Neural progenitor cell (in vitro differentiated cells): ENCODE data around the gene LYRM4. TPM values are rescaled to one million over a fixed set of nuclear protein-coding genes. Genes with fewer than 3 reads are reported as not detected.

ENCODE experiments used
- DNase-seq: peaks from one replicate; pipeline ENCODE4 v3.0.0-alpha.2; 2016; ENCODE audit warnings: low spot score
- H2AFZ ChIP-seq: fragments of 200-600 bp; sonication (generic); replicated peaks from 2 replicates; pipeline ENCODE4 v1.6.1; 2016; ENCODE audit warnings: antibody characterized with exemption
- H3F3A ChIP-seq: fragments of 200-600 bp; sonication (generic); 2 replicates; pipeline ENCODE4 v1.6.1; 2016; ENCODE audit warnings: antibody characterized with exemption, low read depth
- H3K27ac ChIP-seq: fragments of 200-600 bp; sonication (generic); 2 replicates; pipeline ENCODE4 v1.5.1; 2016; ENCODE audit warnings: mild to moderate bottlenecking
- H3K27me3 ChIP-seq: fragments of 200-600 bp; sonication (generic); 2 replicates; pipeline ENCODE4 v1.6.1; 2016; ENCODE audit warnings: mild to moderate bottlenecking, moderate library complexity
- H3K36me3 ChIP-seq: fragments of 200-600 bp; sonication (generic); 2 replicates; pipeline ENCODE4 v1.5.1; 2016
- H3K4me1 ChIP-seq: fragments of 200-600 bp; sonication (generic); 2 replicates; pipeline ENCODE4 v1.6.1; 2016; ENCODE audit warnings: mixed run types
- H3K4me2 ChIP-seq: fragments of 200-600 bp; sonication (generic); 2 replicates; pipeline ENCODE4 v1.6.1; 2016
- H3K4me3 ChIP-seq: fragments of 200-600 bp; sonication (generic); 2 replicates; pipeline ENCODE4 v1.5.1; 2016
- H3K79me2 ChIP-seq: fragments of 200-600 bp; sonication (generic); 2 replicates; pipeline ENCODE4 v1.6.1; 2016; ENCODE audit warnings: low read depth
- H3K9ac ChIP-seq: fragments of 200-600 bp; sonication (generic); 2 replicates; pipeline ENCODE4 v1.6.1; 2016
- H3K9me3 ChIP-seq: fragments of 200-600 bp; sonication (generic); 2 replicates; pipeline ENCODE4 v1.5.1; 2016; ENCODE audit warnings: low read depth
- H4K20me1 ChIP-seq: fragments of 200-600 bp; sonication (generic); 2 replicates; pipeline ENCODE4 v1.6.1; 2016; ENCODE audit warnings: low read depth
- H3K27ac Mint-ChIP-seq: 3 replicates; pipeline ENCODE4 v1.8.0; 2021; ENCODE audit warnings: mixed read lengths
- H3K27me3 Mint-ChIP-seq: 2 replicates; pipeline ENCODE4 v1.8.0; 2022; ENCODE audit warnings: low read depth, mild to moderate bottlenecking, inconsistent platforms, moderate library complexity, mixed read lengths; ENCODE audit not compliant: insufficient read depth
- H3K36me3 Mint-ChIP-seq: 3 replicates; pipeline ENCODE4 v1.8.0; 2021; ENCODE audit warnings: mixed read lengths
- H3K4me1 Mint-ChIP-seq: 3 replicates; pipeline ENCODE4 v1.8.0; 2021; ENCODE audit warnings: mixed read lengths
- H3K4me3 Mint-ChIP-seq: 3 replicates; pipeline ENCODE4 v1.8.0; 2021; ENCODE audit warnings: mild to moderate bottlenecking, moderate library complexity, mixed read lengths
- H3K9me3 Mint-ChIP-seq: 3 replicates; pipeline ENCODE4 v1.8.0; 2020; ENCODE audit warnings: mixed read lengths
- CTCF ChIP-seq: fragments of 200-600 bp; sonication (generic); IDR thresholded peaks from 2 replicates; pipeline ENCODE4 v1.5.1; 2017; ENCODE audit warnings: antibody characterized with exemption, mild to moderate bottlenecking
- EZH2 ChIP-seq: fragments of 200-600 bp; sonication (generic); IDR thresholded peaks from 2 replicates; pipeline ENCODE4 v1.6.1; 2017; ENCODE audit warnings: antibody characterized with exemption, mild to moderate bottlenecking, moderate library complexity
- EZH2phosphoT487 ChIP-seq: fragments of 200-600 bp; sonication (generic); IDR thresholded peaks from 2 replicates; pipeline ENCODE4 v1.6.1; 2017; ENCODE audit warnings: antibody characterized with exemption
- total RNA-seq: library from RNA; depleted of rRNA; stranded (reverse); fragments of >200 nt; gene quantifications from 2 replicates; pipeline ENCODE4 v1.2.3, GENCODE V29; 2015; ENCODE audit warnings: low replicate concordance

The LYRM4 gene
- total RNA-seq, 1 donor from 2014 or later: 23.9 TPM

- Histone ChIP-seq H3F3A (no peaks in the 10 kb centered on the region), H3K79me2 (no peaks in the 10 kb centered on the region), H3K9me3 (no peaks in the 10 kb centered on the region), H3K27me3 (no peaks in the 10 kb centered on the region), H3K4me2 (no peak overlapping the region), H3K36me3 (no peaks in the 10 kb centered on the region), H2AFZ (no peak overlapping the region), H4K20me1 (no peaks in the 10 kb centered on the region), H3K9ac (no peak overlapping the region), H3K4me1 (no peaks in the 10 kb centered on the region), H3K27ac (no peak overlapping the region), H3K4me3 (no peak overlapping the region)
- no peaks in the 10 kb centered on the region for H3K36me3 Mint-ChIP-seq
- no peak for TF ChIP-seq EZH2
- no peak for TF ChIP-seq EZH2phosphoT487
- TF ChIP-seq CTCF: no peak
- H3K27ac Mint-ChIP-seq: no peak overlapping the region
- H3K9me3 Mint-ChIP-seq: no peaks in the 10 kb centered on the region
- H3K4me1 Mint-ChIP-seq: peaks cover 5% of the 10 kb centered on the region
- no peak overlapping the region for H3K4me3 Mint-ChIP-seq
- peaks cover 2% of the 10 kb centered on the region for H3K27me3 Mint-ChIP-seq
- no peak for DNase-seq
Observed at GRCh38 chr6:5290500-5290899, 29.8 kb upstream of the LYRM4 start.

GRCh38 chr6:5290097-5290496 lies 29.3 kb upstream of the LYRM4 start:
- no peak overlapping the region for H3K27ac ChIP-seq
- no peaks in the 10 kb centered on the region for H3K9me3 ChIP-seq
- no peak overlapping the region for H3K4me3 ChIP-seq
- no peak for DNase-seq
- H3K79me2 ChIP-seq: no peaks in the 10 kb centered on the region
- peaks cover under 1% of the 10 kb centered on the region for H4K20me1 ChIP-seq
- H3K4me1 Mint-ChIP-seq: peaks cover 5% of the 10 kb centered on the region
- H3K27me3 Mint-ChIP-seq: peaks cover 2% of the 10 kb centered on the region
- H2AFZ ChIP-seq: no peak overlapping the region
- no peaks in the 10 kb centered on the region for H3K4me1 ChIP-seq
- TF ChIP-seq EZH2phosphoT487: no peak
- no peak for TF ChIP-seq EZH2
- TF ChIP-seq CTCF: no peak
- H3K27me3 ChIP-seq: no peaks in the 10 kb centered on the region
- H3K4me2 ChIP-seq: no peak overlapping the region
- no peak overlapping the region for H3K9ac ChIP-seq
- no peaks in the 10 kb centered on the region for H3K36me3 Mint-ChIP-seq
- H3K36me3 ChIP-seq: no peaks in the 10 kb centered on the region
- no peaks in the 10 kb centered on the region for H3K9me3 Mint-ChIP-seq
- no peak overlapping the region for H3K27ac Mint-ChIP-seq
- H3F3A ChIP-seq: no peaks in the 10 kb centered on the region
- H3K4me3 Mint-ChIP-seq: no peak overlapping the region

- DNase-seq: no peak
- no peaks in the 10 kb centered on the region for H3K27me3 ChIP-seq
- no peak for TF ChIP-seq EZH2phosphoT487
- no peak for TF ChIP-seq CTCF
- no peak for TF ChIP-seq EZH2
- H3K4me2 ChIP-seq: no peak overlapping the region
- peaks cover 5% of the 10 kb centered on the region for H3K4me1 Mint-ChIP-seq
- no peaks in the 10 kb centered on the region for H3K9me3 ChIP-seq
- H3K4me1 ChIP-seq: no peaks in the 10 kb centered on the region
- H4K20me1 ChIP-seq: peaks cover 4% of the 10 kb centered on the region
- no peaks in the 10 kb centered on the region for H3F3A ChIP-seq
- no peaks in the 10 kb centered on the region for H3K36me3 ChIP-seq
- peaks cover 5% of the 10 kb centered on the region for H3K79me2 ChIP-seq
- H3K4me3 ChIP-seq: no peak overlapping the region
- H3K27ac Mint-ChIP-seq: no peak overlapping the region
- no peak overlapping the region for H3K4me3 Mint-ChIP-seq
- H3K9ac ChIP-seq: no peak overlapping the region
- H3K27ac ChIP-seq: no peak overlapping the region
- H3K9me3 Mint-ChIP-seq: no peaks in the 10 kb centered on the region
- H3K36me3 Mint-ChIP-seq: no peaks in the 10 kb centered on the region
- peaks cover 2% of the 10 kb centered on the region for H3K27me3 Mint-ChIP-seq
- H2AFZ ChIP-seq: no peak overlapping the region
Observed at GRCh38 chr6:5287966-5288297, 27.2 kb upstream of the LYRM4 start.
